Measurements from ENCODE around the gene MTAP.

DNA sequence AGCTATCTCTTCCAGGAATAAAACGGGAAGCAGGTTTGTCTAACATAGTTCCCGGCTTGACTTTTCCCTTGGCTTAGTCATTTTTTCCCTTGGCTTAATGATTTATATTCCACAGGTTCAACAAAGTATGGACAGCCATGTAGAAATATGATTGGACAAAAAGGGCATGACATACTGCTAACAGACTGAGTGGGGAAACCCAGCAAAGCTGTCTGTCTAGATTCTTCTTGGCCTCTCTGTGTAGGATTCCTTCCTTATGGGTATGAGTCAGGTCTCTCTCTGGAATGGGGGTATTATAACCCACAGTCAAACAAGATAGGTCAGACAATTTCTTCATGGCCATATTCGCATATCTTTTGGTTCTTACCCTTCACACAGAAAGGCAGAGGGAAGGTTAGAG lies 5.7 kb upstream of the MTAP start:
- TF ChIP-seq POLR2A (IDR thresholded peaks at IDR 0.05), result no peak
- TF ChIP-seq, protein P1, sequence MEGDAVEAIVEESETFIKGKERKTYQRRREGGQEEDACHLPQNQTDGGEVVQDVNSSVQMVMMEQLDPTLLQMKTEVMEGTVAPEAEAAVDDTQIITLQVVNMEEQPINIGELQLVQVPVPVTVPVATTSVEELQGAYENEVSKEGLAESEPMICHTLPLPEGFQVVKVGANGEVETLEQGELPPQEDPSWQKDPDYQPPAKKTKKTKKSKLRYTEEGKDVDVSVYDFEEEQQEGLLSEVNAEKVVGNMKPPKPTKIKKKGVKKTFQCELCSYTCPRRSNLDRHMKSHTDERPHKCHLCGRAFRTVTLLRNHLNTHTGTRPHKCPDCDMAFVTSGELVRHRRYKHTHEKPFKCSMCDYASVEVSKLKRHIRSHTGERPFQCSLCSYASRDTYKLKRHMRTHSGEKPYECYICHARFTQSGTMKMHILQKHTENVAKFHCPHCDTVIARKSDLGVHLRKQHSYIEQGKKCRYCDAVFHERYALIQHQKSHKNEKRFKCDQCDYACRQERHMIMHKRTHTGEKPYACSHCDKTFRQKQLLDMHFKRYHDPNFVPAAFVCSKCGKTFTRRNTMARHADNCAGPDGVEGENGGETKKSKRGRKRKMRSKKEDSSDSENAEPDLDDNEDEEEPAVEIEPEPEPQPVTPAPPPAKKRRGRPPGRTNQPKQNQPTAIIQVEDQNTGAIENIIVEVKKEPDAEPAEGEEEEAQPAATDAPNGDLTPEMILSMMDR (IDR thresholded peaks at IDR 0.05), result no peak
